ENCODE measurements around the gene UTF1. TPM values are rescaled to one million over a fixed set of nuclear protein-coding genes. Genes with fewer than 3 reads are reported as not detected.
A peak's percentile ranks its signal among the peaks of the same experiment; 100 is the strongest.

Gene UTF1
- total and polyA plus RNA-seq, 2 of the 8 experiments (the other 6 are each of a cell fraction or from before 2014, with no cell fraction given): 0.47 to 21.8 TPM

- Histone ChIP-seq H3K9ac (replicated peaks in 1 of 4; ENCODE audit: extremely low read depth in 1 of 4, low read depth in 3 of 4, low read length in 3 of 4) (no peak overlapping the region), H3K36me3 (ENCODE audit: control insufficient read depth in 2 of 4, insufficient read depth in 4 of 4, low read length in 3 of 4) (no peaks in the 10 kb centered on the region), H3K4ac (replicated peaks; ENCODE audit: insufficient read length, low read depth, low read length) (peak overlapping the region; percentile 85), H3K4me1 (replicated peaks in 1 of 4; ENCODE audit: control insufficient read depth in 3 of 4, insufficient read depth in 4 of 4, low read length in 3 of 4) (peaks cover 0 to 13% (median 5%) of the 10 kb centered on the region in 4 experiments; a peak in 5 of 7 replicates), H3K4me3 (ENCODE audit: extremely low read depth in 1 of 4, insufficient read depth in 2 of 4, low read depth in 3 of 4, low read length in 4 of 4) (no peak overlapping the region), H4K8ac (ENCODE audit: extremely low read depth, insufficient read depth, low read length) (peak overlapping the region; percentile 65), H3K4me2 (ENCODE audit: insufficient read depth in 1 of 2, low read depth in 2 of 2, low read length in 2 of 2) (no peak overlapping the region), H3K14ac (ENCODE audit: insufficient read length) (no peak overlapping the region), H3K9me3 (ENCODE audit: insufficient read depth in 2 of 2, low read depth in 1 of 2, low read length in 1 of 2) (no peaks in the 10 kb centered on the region), H3K23ac (ENCODE audit: insufficient read length) (no peak overlapping the region), H2AK5ac (ENCODE audit: low read depth, low read length) (peak overlapping the region; percentile 82; the same call in 1 of the 2 replicates), H3K18ac (ENCODE audit: extremely low read depth, low read length) (peak overlapping the region; percentile 32; the same call in 1 of the 2 replicates), H3K23me2 (ENCODE audit: low read depth, low read length) (peaks cover 5% of the 10 kb centered on the region; the same call in 1 of the 2 replicates), H4K91ac (replicated peaks; ENCODE audit: insufficient read length, low read length) (peak overlapping the region; percentile 73), H2BK120ac (replicated peaks; ENCODE audit: low read depth, low read length) (peak overlapping the region; percentile 83), H3K79me2 (ENCODE audit: control insufficient read depth in 1 of 2, insufficient read depth in 2 of 2, low read length in 2 of 2) (no peaks in the 10 kb centered on the region), H4K20me1 (replicated peaks in 1 of 2; ENCODE audit: control insufficient read depth in 1 of 2, insufficient read depth in 2 of 2, low read length in 2 of 2) (no peaks in the 10 kb centered on the region), H3K79me1 (ENCODE audit: low read depth, low read length) (no peaks in the 10 kb centered on the region), H2BK12ac (ENCODE audit: low read depth, low read length) (no peak overlapping the region; the same call in 1 of the 2 replicates), H4K5ac (ENCODE audit: insufficient read length, low read depth, low read length) (peak overlapping the region; percentile 52), H3K56ac (replicated peaks; ENCODE audit: insufficient read length, low read depth, low read length) (no peak overlapping the region), H2BK20ac (ENCODE audit: low read length) (no peak overlapping the region), H2BK5ac (ENCODE audit: low read depth, low read length) (peak overlapping the region; percentile 88; the same call in 1 of the 2 replicates), H3K27ac (ENCODE audit: low read depth, low read length) (no peak overlapping the region), H2BK15ac (ENCODE audit: low read length) (0 out of 2 replicates have a peak overlapping the region, but pooled peaks have one; percentile 29), H3K27me3 (replicated peaks in 1 of 4; ENCODE audit: control insufficient read depth in 3 of 4, extremely low read depth in 1 of 4, insufficient read depth in 3 of 4, low read length in 3 of 4) (peaks cover 2 to 14% (median 13%) of the 10 kb centered on the region in 4 experiments; a peak in 6 of 7 replicates), H2AFZ (ENCODE audit: low read length) (no peak overlapping the region)
- FAIRE-seq (no peak), DNase-seq (ENCODE audit: low read depth in 1 of 2, low spot score in 2 of 2) (no peak)
- ChIA-PET POLR2A (ENCODE audit: partially characterized antibody) (interaction anchor here (0.6 to 1.4 kb wide), 7 partner anchors 10 to 150 kb away, joined by 3 to 4 read pairs (median 3); partner anchors contain the start of gene VENTX), CTCF (ENCODE audit: partially characterized antibody) (interaction anchor here (0.6 to 2.2 kb wide), 11 partner anchors 15 to 144 kb away, joined by 3 to 11 read pairs (median 4); partner anchors contain the start of gene ADAM8)
- 88% methylated on average over 23 of the region's 25 CpGs; no CpG with 5 or more reads in 1 of the 2 experiments for WGBS, 2 experiments (ENCODE audit: extremely low coverage in 1 of 2, insufficient coverage in 1 of 2, insufficient read length in 1 of 2, insufficient replicate concordance in 2 of 2, low coverage in 1 of 2, low lambda C conversion rate in 2 of 2, missing lambda C conversion rate in 1 of 2)
- TF ChIP-seq SP4 (IDR thresholded peaks at IDR 0.05; ENCODE audit: low read length): no peak
- no peak for TF ChIP-seq ZNF274 (IDR thresholded peaks at IDR 0.05; ENCODE audit: borderline replicate concordance, extremely low read depth, low read length)
- no peak for TF ChIP-seq NANOG (IDR thresholded peaks at IDR 0.05; ENCODE audit: insufficient read depth, low read depth, low read length, poor library complexity, severe bottlenecking)
- TF ChIP-seq TAF1 (IDR thresholded peaks at IDR 0.05; ENCODE audit: low read depth, low read length): no peak
- TF ChIP-seq POLR2A (IDR thresholded peaks at IDR 0.05; ENCODE audit: control extremely low read depth in 1 of 2, low read depth in 2 of 2, low read length in 2 of 2): no peak
- no peak for TF ChIP-seq CBX8 (IDR thresholded peaks at IDR 0.05; ENCODE audit: borderline replicate concordance, low read depth, low read length)
- no peak for TF ChIP-seq KDM1A (IDR thresholded peaks at IDR 0.05; ENCODE audit: borderline replicate concordance, low read length)
- TF ChIP-seq SP1 (IDR thresholded peaks at IDR 0.05; ENCODE audit: low read depth, low read length): no peak
- no peak for TF ChIP-seq CHD1 (IDR thresholded peaks at IDR 0.05; ENCODE audit: low read depth, low read length)
- no peak for TF ChIP-seq FOSL1 (IDR thresholded peaks at IDR 0.05; ENCODE audit: insufficient read depth, low read depth, low read length)
- no peak for TF ChIP-seq HDAC2 (IDR thresholded peaks at IDR 0.05; ENCODE audit: borderline replicate concordance in 1 of 2, low read depth in 2 of 2, low read length in 2 of 2)
- no peak for TF ChIP-seq BACH1 (IDR thresholded peaks at IDR 0.05; ENCODE audit: low read length)
- no peak for TF ChIP-seq EZH2 (IDR thresholded peaks at IDR 0.05; ENCODE audit: low read depth, low read length, severe bottlenecking)
Observed at GRCh38 chr10:133224756-133225372, 5.2 kb upstream of the UTF1 start.
